HG02623 (cell line): ENCODE results near the gene RAET1G.
"Not testable (repeated sequence)": the region's sequence is repeated elsewhere in the genome, so short reads cannot be mapped to it uniquely, and the experiment has no call there.

ENCODE experiments used
- ATAC-seq: cut with Tn5 transposase; IDR thresholded peaks from one replicate; pipeline ENCODE4 v1.9.1; 2021; ENCODE audit warnings: moderate library complexity; ENCODE audit not compliant: unreplicated experiment

Gene RAET1G

DNA sequence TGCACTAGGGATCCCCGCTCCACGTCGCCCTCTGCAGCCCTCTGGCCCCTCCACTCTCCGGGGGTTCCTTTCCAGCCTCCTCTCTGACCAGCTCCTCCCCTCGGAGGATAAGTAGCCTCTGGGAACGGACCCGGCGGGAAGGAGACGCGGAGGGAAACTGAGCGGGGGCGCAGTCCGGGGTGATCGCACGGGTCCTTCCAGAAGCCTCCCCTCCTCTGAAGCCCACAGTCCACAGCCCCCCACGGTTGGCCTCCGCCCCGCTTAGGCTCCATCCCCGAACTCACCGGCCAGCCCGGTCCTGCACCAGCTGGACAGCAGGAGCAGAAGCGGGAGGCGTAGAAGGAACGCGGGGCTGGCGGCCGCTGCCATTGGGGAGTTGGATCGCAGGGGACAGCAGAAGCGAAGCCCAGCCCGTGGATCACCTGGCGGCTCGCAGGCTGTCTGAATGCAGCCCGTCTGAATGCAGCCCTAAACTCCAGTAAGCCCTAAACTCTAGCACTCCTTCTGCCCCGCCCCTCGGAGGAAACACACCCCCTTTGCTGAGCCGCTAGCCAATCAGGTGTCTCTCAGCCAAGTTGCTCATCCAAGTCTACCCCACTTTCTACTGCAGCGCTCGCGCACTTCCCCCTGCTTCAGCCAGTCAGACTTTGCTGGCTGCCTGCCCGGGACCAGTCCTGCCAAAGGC is at the start of gene RAET1G:
TSS of gene RAET1G (minus strand) at position 480 of the 685 bp plus-strand sequence. CDS start at position 369, 111 bp downstream.
- ATAC-seq: no peak

DNA sequence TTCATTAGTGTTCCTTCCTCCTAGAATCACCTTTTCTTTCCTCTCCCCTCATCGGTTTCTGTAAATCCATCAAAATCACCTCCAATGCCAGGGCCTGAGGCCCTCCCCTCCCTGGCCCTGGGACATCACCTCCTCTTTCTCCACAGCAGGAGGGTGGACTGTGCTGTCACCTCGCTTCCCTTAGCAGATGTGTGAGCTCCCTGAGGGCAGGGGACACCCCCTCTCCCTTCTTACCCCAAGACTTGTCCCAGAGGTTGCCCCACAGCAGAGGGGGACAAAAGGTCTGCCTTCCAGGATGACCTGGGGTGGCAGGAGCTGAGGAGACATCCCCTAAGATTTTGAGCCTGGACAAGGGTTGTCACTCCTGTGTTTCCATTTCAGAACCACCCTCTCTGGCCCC is 46.7 kb upstream of the RAET1G start:
- ATAC-seq: no peak

DNA sequence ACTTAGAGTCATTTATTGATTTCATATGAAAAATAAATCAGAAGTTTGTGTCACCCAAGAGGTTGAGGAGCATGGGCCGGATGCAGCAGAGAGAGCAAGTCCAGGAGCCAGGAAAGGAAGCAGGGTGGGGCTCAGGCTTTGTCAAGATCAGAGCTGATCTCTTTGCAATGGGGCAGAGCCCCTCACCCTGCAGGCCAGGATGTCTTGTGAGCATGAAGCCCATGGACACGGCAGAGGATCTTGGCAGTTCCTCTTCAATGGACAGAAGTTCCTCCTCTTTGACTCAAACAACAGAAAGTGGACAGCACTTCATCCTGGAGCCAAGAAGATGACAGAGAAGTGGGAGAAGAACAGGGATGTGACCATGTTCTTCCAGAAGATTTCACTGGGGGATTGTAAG is 46.0 kb upstream of the RAET1G start:
- ATAC-seq: not testable (repeated sequence)

- ATAC-seq: not testable (repeated sequence)
These were observed 45.1 kb upstream of the RAET1G start for GRCh38 chr6:149967999-149968398.

- ATAC-seq: no peak
These were observed 44.7 kb upstream of the RAET1G start for GRCh38 chr6:149967591-149967990.

GRCh38 chr6:149966319-149966718 is 43.4 kb upstream of the RAET1G start:
- not testable (repeated sequence) for ATAC-seq

- ATAC-seq: no peak
These were observed 42.5 kb upstream of the RAET1G start for GRCh38 chr6:149965194-149966020.

DNA sequence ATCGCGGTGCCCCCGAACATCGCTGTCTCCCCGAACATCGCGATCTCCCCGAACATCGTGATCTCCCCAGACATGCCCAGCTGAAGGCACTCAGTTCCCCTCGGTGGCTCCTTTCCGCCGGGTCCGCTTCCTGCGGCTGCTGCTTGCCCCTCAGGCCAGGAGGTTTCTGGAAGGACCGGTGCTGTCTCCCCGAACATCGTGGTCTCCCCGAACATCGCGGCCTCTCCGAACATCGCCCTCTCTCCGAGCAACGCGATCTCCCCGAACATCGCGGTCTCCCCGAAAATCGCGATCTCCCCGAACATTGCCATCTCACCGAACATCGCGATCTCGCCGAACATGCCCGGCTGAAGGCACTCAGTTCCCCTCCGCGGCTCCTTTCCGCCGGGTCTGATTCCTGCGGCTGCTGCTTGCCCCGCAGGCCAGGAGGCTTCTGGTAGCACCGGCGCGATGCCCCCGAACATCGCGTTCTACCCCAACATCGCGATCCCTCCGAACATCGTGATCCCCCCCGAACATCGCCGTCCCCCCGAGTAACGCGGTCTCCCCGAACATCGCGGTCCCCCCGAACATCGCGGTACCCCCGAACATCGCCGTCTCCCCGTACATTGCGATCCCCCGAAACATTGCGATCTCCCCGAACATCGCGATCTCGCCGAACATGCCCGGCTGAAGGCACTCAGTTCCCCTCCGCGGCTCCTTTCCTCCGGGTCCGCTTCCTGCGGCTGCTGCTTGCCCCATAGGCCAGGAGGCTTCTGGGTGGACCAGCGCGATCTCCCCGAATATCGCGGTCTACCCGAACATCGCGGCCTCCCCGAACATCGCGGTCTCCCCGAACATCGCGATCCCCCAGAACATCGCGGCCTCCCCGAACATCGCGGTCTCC is 41.6 kb upstream of the RAET1G start:
- ATAC-seq: no peak

- ATAC-seq: no peak
These were observed 40.8 kb upstream of the RAET1G start, which contains the start of gene ULBP1 for GRCh38 chr6:149963462-149964307. ULBP1 (plus strand) TSS chr6:149963943; CDS start chr6:149964050, 107 bp downstream.

- no peak for ATAC-seq
These were observed 40.2 kb upstream of the RAET1G start for GRCh38 chr6:149963212-149963461.

DNA sequence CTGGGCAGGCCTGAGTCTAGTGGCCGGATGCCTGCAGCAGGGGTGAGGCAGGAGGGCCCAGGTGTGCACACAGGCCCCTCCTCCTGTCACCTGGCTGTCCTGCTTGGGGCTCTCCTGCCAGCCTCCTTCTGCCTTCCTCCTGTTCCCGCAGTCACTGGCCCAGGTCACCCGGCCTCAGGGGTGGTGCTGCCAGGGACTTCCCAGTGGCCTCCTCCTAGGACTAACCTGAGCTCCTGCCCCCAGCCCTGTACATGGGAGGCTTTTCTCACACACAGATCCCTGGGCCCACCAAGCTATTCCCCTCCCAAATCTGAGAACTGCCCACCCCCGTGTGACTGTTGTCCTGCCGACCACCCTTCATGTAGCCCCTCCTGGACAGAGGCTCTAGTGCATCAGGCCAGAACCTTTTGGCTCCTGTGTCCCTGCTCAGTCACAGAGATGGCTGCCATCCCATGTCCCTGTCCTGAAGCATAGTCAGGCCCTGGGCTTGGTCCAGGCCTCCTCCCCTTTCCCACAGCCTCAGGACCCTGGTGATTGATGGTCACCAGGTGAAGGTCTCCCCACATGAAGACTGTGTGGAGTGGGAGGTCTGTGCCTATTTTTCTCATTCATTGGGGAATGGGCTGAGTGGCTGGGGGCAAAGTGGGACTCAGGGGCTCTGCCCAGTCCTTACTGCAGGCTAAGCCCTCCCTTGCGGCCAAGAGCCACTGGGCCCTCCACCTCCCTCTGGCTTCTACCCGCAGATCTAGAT is 39.7 kb upstream of the RAET1G start:
- ATAC-seq: no peak

DNA sequence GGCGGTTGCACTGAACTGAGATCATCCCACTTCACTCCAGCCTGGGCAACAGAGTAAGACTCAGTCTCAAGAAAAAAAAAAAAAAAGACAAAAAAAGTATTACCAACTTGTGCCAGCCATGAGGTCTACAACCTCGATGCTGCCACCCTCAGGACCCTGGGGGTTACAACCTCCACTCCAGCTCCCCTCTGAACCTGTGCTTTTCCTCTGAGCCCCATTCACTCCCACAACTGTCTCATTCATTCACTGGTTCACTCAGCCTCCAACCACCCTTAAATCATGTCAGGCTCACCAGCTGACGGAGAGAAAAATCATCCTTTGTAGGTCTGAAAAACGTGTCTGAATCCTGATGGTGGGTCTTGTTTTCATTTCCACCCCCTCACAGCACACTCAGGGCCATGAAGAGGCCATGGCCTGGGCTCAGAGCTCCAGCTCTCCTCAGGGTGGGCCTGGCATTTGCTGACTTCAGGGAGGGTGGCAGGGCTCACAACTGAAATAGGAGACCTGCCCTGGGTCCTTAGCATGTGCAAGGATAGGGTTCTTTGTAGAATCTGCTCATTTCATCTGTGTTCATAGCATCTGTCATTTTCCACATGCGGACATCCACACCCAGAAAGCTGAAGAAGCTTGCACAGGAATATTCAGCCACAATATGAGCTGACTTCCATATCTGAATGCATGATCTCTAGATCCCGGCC is 39.0 kb upstream of the RAET1G start:
- ATAC-seq: no peak

- no peak for ATAC-seq
These were observed 37.6 kb upstream of the RAET1G start for GRCh38 chr6:149960488-149960887.

GRCh38 chr6:149959806-149960205 is 36.9 kb upstream of the RAET1G start:
- ATAC-seq: not testable (repeated sequence)

- ATAC-seq: not testable (repeated sequence)
These were observed 35.2 kb upstream of the RAET1G start for GRCh38 chr6:149958124-149958523.

DNA sequence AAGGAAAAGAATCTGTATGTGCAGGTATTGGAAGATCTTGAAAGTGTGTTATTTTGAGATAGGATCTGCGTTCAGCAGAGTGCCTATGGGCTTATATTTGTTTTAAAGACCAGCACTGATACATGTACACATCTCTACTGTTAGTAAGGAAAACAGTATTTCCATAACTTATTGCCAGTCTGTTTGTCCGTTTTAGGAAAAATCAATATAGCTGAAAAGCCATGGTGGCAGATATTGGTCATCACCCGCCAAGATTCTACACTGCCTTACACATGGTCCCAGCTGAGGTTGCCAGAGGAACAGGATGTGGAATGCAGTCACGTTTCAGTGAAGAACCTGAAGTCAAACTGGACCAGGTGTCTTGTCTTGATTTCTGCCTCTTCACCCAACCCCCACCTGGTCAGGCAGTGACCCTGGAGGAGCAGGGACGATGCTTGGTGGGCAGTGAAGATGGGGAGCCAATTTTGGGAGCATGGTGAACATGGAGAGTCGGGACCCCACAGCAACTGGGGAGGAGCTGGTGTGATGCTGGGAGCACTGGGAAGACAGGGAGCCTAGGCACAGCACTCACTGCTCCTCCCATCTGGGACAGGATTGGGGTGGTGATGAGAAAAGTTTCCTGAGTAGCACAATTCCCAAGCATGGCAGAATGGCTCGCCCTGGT is 32.9 kb upstream of the RAET1G start:
- ATAC-seq: not testable (repeated sequence)

DNA sequence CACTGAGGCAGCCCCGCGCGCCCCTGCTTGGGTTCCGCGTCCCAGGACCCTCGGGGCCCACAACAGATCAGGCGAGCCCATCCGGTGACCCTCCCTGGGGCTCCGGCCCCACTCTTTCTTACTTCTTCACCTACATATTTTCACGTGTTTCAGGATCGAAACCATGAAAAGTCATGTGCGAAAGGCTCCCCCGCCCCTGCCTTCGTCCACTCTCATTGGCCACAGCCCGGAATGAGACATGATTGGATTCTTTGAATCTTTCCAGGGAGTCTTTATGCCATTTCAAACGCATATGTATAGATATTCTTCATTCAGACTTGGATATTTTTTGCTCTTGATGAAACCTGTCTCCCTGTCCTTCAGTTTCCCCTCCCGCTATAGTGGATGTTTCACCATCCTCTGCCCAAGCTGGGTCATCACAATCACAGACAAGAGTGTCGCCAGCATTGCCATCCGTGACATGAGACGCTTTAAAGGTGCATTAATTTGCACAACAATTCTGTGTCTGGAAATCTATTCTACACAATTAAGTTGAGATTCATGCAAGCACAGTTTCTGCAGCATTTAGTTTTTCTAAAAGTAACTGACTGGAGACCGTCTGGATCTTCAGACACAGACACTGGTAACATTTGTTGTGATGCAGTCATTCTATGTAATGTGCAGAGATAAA is 32.2 kb upstream of the RAET1G start:
- ATAC-seq: not testable (repeated sequence)
